CD4-positive, alpha-beta T cell treated with Interferon gamma for 1 hour (primary cell): ENCODE measurements around the gene PTPRA.
"Not testable (repeated sequence)": the region's sequence is repeated elsewhere in the genome, so short reads cannot be mapped to it uniquely, and the experiment has no call there.

Experiments
- DNase-seq: peaks from one replicate; pipeline ENCODE4 v3.0.0-alpha.2; 2020

The PTPRA gene

GRCh38 chr20:3003416-3003815 is 130.1 kb downstream of the PTPRA start:
- DNase-seq: no peak

- DNase-seq: no peak
Observed at GRCh38 chr20:3010985-3011723, 137.9 kb downstream of the PTPRA start.

GRCh38 chr20:3011752-3012151 is 138.5 kb downstream of the PTPRA start:
- no peak for DNase-seq

GRCh38 chr20:3013771-3014170 is 140.5 kb downstream of the PTPRA start:
- DNase-seq: no peak

- no peak for DNase-seq
Observed at GRCh38 chr20:3014179-3014578, 140.9 kb downstream of the PTPRA start.

- no peak for DNase-seq
Observed at GRCh38 chr20:3014662-3015061, 141.4 kb downstream of the PTPRA start.

- not testable (repeated sequence) for DNase-seq
Observed at GRCh38 chr20:3015302-3015701, 142.0 kb downstream of the PTPRA start.

GRCh38 chr20:3021327-3021726 is 148.0 kb downstream of the PTPRA start:
- no peak for DNase-seq

- DNase-seq: no peak
Observed at GRCh38 chr20:3021777-3022176, 148.5 kb downstream of the PTPRA start.

GRCh38 chr20:3022559-3023490 is 149.5 kb downstream of the PTPRA start:
- not testable (repeated sequence) for DNase-seq

GRCh38 chr20:3027987-3028386 is 154.7 kb downstream of the PTPRA start:
- no peak for DNase-seq

GRCh38 chr20:3031524-3032147 is 158.4 kb downstream of the PTPRA start:
- DNase-seq: no peak

- no peak for DNase-seq
Observed at GRCh38 chr20:3032624-3033023, 159.3 kb downstream of the PTPRA start.

GRCh38 chr20:3037654-3038053 is 164.4 kb downstream of the PTPRA start:
- DNase-seq: no peak

- DNase-seq: no peak
Observed at GRCh38 chr20:3038454-3038853, 165.2 kb downstream of the PTPRA start.

- DNase-seq: no peak
Observed at GRCh38 chr20:3039426-3039825, 166.1 kb downstream of the PTPRA start.

GRCh38 chr20:3040086-3040485 is 166.8 kb downstream of the PTPRA start:
- no peak for DNase-seq

GRCh38 chr20:3041854-3042409 is 168.7 kb downstream of the PTPRA start:
- DNase-seq: no peak

- no peak for DNase-seq
Observed at GRCh38 chr20:3042625-3043024, 169.3 kb downstream of the PTPRA start.

GRCh38 chr20:3043322-3043721 is 170.0 kb downstream of the PTPRA start, which contains the start of gene GNRH2:
GNRH2 (plus strand) TSS chr20:3043622; CDS start chr20:3044415, 793 bp downstream.
- DNase-seq: no peak

- no peak for DNase-seq
Observed at GRCh38 chr20:3044336-3044965, 171.2 kb downstream of the PTPRA start.

GRCh38 chr20:3045042-3045815 is 171.9 kb downstream of the PTPRA start:
- DNase-seq: peak; percentile 55
